CD14-positive monocyte (primary cell): ENCODE measurements around the gene APOBEC3A. TPM values are rescaled to one million over a fixed set of nuclear protein-coding genes. Genes with fewer than 3 reads are reported as not detected.
A peak's percentile ranks its signal among the peaks of the same experiment; 100 is the strongest.

Experiments
- DNase-seq, 3 donors: peaks; one replicate each; pipeline ENCODE4 v3.0.0-alpha.2; 2011 to 2022
- H2AFZ ChIP-seq: 2 replicates; pipeline ENCODE4 v1.6.0; 2012; ENCODE audit warnings: mild to moderate bottlenecking, low read depth, low read length, inconsistent platforms; ENCODE audit not compliant: insufficient read depth, poor library complexity, severe bottlenecking
- H3K27ac ChIP-seq, 2 donors: 1 replicate in 1 of 2; 2 replicates in 1 of 2; pipeline ENCODE4 v1.5.1; 2012 to 2013; ENCODE audit warnings: low read length in 2 of 2, control low read depth in 1 of 2, inconsistent platforms in 1 of 2, low read depth in 1 of 2, mild to moderate bottlenecking in 1 of 2
- H3K27me3 ChIP-seq, 2 donors: one replicate each; pipeline versions ENCODE4 v1.6.0 to v1.6.1; 2011 to 2013; ENCODE audit warnings: low read length in 2 of 2; ENCODE audit not compliant: control insufficient read depth in 2 of 2, insufficient read depth in 2 of 2
- H3K36me3 ChIP-seq, 2 donors: replicated peaks in 1 of 2; 1 replicate in 1 of 2; 2 replicates in 1 of 2; pipeline versions ENCODE4 v1.5.1 to v1.6.1; 2012 to 2013; ENCODE audit warnings: low read length in 2 of 2, control low read depth in 1 of 2, inconsistent platforms in 1 of 2, mild to moderate bottlenecking in 1 of 2; ENCODE audit not compliant: insufficient read depth in 2 of 2, control insufficient read depth in 1 of 2
- H3K4me1 ChIP-seq, 2 donors: 1 replicate in 1 of 2; 2 replicates in 1 of 2; pipeline versions ENCODE4 v1.5.1 to v1.6.1; 2012 to 2013; ENCODE audit warnings: low read length in 2 of 2, control low read depth in 1 of 2, inconsistent platforms in 1 of 2, mild to moderate bottlenecking in 1 of 2, moderate library complexity in 1 of 2; ENCODE audit not compliant: insufficient read depth in 2 of 2, control insufficient read depth in 1 of 2
- H3K4me2 ChIP-seq: replicated peaks from 2 replicates; pipeline ENCODE3; 2012; ENCODE audit warnings: low read length, moderate library complexity, mild to moderate bottlenecking; ENCODE audit not compliant: poor library complexity, severe bottlenecking; ENCODE audit errors: extremely low read depth
- H3K4me3 ChIP-seq, 3 experiments: fragments of 200-600 bp in 1 of 3; sonication (generic) in 1 of 3; replicated peaks in 1 of 3; 1 replicate in 2 of 3; 2 replicates in 1 of 3; pipeline ENCODE4 v1.5.1; 2011 to 2013; ENCODE audit warnings: low read length in 3 of 3, mild to moderate bottlenecking in 3 of 3, control low read depth in 2 of 3, low read depth in 2 of 3, inconsistent platforms in 1 of 3, moderate library complexity in 1 of 3
- H3K79me2 ChIP-seq: 2 replicates; pipeline ENCODE4 v1.6.0; 2012; ENCODE audit warnings: mild to moderate bottlenecking, control low read depth, inconsistent platforms, low read length, moderate library complexity; ENCODE audit not compliant: insufficient read depth
- H3K9ac ChIP-seq: 2 replicates; pipeline ENCODE4 v1.6.0; 2017; ENCODE audit warnings: low read length, mild to moderate bottlenecking; ENCODE audit not compliant: insufficient read depth, poor library complexity, severe bottlenecking
- H3K9me3 ChIP-seq, 2 donors: replicated peaks in 1 of 2; 1 replicate in 1 of 2; 2 replicates in 1 of 2; pipeline versions ENCODE4 v1.5.1 to v1.6.1; 2012 to 2013; ENCODE audit warnings: low read length in 2 of 2, control low read depth in 1 of 2; ENCODE audit not compliant: control insufficient read depth in 1 of 2, insufficient read depth in 1 of 2
- H4K20me1 ChIP-seq: 2 replicates; pipeline ENCODE4 v1.6.0; 2012; ENCODE audit warnings: mild to moderate bottlenecking, low read length, control low read depth, moderate library complexity; ENCODE audit not compliant: insufficient read depth
- H3K27ac Mint-ChIP-seq, 7 donors: one replicate each; pipeline ENCODE4 v1.8.0; 2020; ENCODE audit warnings: mild to moderate bottlenecking in 7 of 7, mixed read lengths in 7 of 7, moderate library complexity in 6 of 7, inconsistent platforms in 2 of 7
- H3K27me3 Mint-ChIP-seq, 3 donors: one replicate each; pipeline ENCODE4 v1.8.0; 2021 to 2022; ENCODE audit warnings: low read depth in 3 of 3, mild to moderate bottlenecking in 3 of 3, mixed read lengths in 3 of 3, moderate library complexity in 3 of 3, inconsistent platforms in 1 of 3
- H3K36me3 Mint-ChIP-seq, 2 donors: one replicate each; pipeline ENCODE4 v1.8.0; 2020; ENCODE audit warnings: mixed read lengths in 2 of 2, inconsistent platforms in 1 of 2, mild to moderate bottlenecking in 1 of 2
- H3K4me1 Mint-ChIP-seq: one replicate; pipeline ENCODE4 v1.8.0; 2020; ENCODE audit warnings: mild to moderate bottlenecking, mixed read lengths
- H3K4me3 Mint-ChIP-seq, 2 donors: one replicate each; pipeline ENCODE4 v1.8.0; 2020; ENCODE audit warnings: mild to moderate bottlenecking in 2 of 2, mixed read lengths in 2 of 2, moderate library complexity in 1 of 2
- H3K9me3 Mint-ChIP-seq, 7 donors: one replicate each; pipeline ENCODE4 v1.8.0; 2020 to 2022; ENCODE audit warnings: mixed read lengths in 7 of 7, mild to moderate bottlenecking in 6 of 7, moderate library complexity in 6 of 7, inconsistent platforms in 2 of 7
- WGBS: methylation state at CpG from one replicate; pipeline ENCODE4 v1.1.5; 2013; ENCODE audit warnings: missing lambda C conversion rate; ENCODE audit not compliant: insufficient coverage; 5-methylcytosine and 5-hydroxymethylcytosine counted together
- intact Hi-C, 2 donors: fragments of 100-400 bp; cut with micrococcal nuclease; formaldehyde crosslinking; loops; one replicate each; pipeline versions ENCODE4 v1.15.0 to v1.15.1; 2023
- polyA plus RNA-seq, 3 donors: library from polyadenylated mRNA; depleted of rRNA in 1 of 3; unstranded in 2 of 3; stranded (reverse) in 1 of 3; fragments of 300-500 nt in 2 of 3; fragments of >200 nt in 1 of 3; fragmentation: Illumina TruSeq in 2 of 3; gene quantifications; 1 replicate in 2 of 3; 2 replicates in 1 of 3; pipeline ENCODE4 v1.2.3, GENCODE V29; 2012 to 2021
- TF ChIP-seq, protein P1 (sequence below): fragments of 200-600 bp; IDR thresholded peaks from one replicate; pipeline ENCODE4 v1.8.0; 2022; ENCODE audit warnings: antibody characterized with exemption, mild to moderate bottlenecking

Gene APOBEC3A
- polyA plus RNA-seq, 3 donors: 233 to 845 (median 247) TPM

DNA sequence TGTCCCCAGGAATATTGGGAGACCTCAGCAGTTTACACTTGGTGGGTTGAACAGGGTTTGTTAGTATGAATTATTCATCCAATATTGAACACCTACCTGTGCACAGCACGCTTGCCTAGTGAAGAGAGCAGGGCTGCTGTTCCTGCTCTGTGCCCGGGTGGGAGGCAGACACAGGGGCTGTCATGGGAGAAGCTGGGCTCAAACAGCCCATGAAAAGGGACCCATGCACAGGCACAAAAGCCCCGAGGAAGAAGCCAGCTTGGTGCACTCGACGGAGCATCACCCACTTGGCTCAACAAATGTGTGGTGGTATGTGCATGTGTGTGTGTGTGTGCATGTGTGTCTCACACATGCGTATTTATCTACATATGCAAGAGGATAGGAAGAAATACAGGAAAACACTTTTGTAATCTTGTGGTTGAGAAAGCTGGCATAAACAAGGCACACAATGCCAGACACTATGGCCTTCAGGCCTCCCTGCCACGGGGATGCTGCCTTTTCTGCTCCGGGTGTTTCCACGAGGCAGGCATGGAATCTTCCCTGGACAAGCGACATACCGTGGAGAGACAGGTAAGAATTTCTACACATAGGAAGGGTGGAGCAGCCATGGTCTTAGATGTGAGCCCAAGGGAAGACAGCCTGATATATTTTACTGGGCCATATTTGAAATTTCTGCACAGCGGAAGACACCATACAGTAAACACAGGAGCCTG, 5.0 kb upstream of the APOBEC3A start:
- Mint-ChIP-seq H3K36me3 (peaks cover 20 to 29% of the 10 kb centered on the region in 2 donors), H3K27ac (peak overlapping the region; percentile 99 to 100 (median 100)), H3K9me3 (peaks cover 0 to 2% (median 0%) of the 10 kb centered on the region in 7 donors), H3K27me3 (peaks cover 0 to 13% (median 3%) of the 10 kb centered on the region in 3 donors), H3K4me1 (peaks cover 87% of the 10 kb centered on the region), H3K4me3 (peak overlapping the region; percentile 82 to 95)
- intact Hi-C loops: loop anchor here in 1 of 2 donors (2.0 to 5.0 kb wide), 2 partner anchors 14 to 80 kb away; partner anchors contain the start of gene CBX6
- H3K4me2 ChIP-seq: peak overlapping the region; percentile 77
- no peaks in the 10 kb centered on the region for H3K9me3 ChIP-seq
- H3K9ac ChIP-seq: peak overlapping the region; percentile 90
- no peaks in the 10 kb centered on the region for H4K20me1 ChIP-seq
- TF ChIP-seq, protein P1, sequence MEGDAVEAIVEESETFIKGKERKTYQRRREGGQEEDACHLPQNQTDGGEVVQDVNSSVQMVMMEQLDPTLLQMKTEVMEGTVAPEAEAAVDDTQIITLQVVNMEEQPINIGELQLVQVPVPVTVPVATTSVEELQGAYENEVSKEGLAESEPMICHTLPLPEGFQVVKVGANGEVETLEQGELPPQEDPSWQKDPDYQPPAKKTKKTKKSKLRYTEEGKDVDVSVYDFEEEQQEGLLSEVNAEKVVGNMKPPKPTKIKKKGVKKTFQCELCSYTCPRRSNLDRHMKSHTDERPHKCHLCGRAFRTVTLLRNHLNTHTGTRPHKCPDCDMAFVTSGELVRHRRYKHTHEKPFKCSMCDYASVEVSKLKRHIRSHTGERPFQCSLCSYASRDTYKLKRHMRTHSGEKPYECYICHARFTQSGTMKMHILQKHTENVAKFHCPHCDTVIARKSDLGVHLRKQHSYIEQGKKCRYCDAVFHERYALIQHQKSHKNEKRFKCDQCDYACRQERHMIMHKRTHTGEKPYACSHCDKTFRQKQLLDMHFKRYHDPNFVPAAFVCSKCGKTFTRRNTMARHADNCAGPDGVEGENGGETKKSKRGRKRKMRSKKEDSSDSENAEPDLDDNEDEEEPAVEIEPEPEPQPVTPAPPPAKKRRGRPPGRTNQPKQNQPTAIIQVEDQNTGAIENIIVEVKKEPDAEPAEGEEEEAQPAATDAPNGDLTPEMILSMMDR: no peak
- H3K4me3 ChIP-seq: peak overlapping the region; percentile 3 to 71 (median 30)
- no peaks in the 10 kb centered on the region for H3K27me3 ChIP-seq
- DNase-seq: peak; percentile 65 to 78 (median 68)
- peaks cover 38% of the 10 kb centered on the region for H3K79me2 ChIP-seq
- no peaks in the 10 kb centered on the region for H3K36me3 ChIP-seq
- H2AFZ ChIP-seq: no peak overlapping the region
- H3K4me1 ChIP-seq: peaks cover 82 to 94% of the 10 kb centered on the region in 2 donors
- WGBS: 26% methylated on average over 5 of the region's 12 CpGs
- peak overlapping the region; percentile 95 to 100 for H3K27ac ChIP-seq

DNA sequence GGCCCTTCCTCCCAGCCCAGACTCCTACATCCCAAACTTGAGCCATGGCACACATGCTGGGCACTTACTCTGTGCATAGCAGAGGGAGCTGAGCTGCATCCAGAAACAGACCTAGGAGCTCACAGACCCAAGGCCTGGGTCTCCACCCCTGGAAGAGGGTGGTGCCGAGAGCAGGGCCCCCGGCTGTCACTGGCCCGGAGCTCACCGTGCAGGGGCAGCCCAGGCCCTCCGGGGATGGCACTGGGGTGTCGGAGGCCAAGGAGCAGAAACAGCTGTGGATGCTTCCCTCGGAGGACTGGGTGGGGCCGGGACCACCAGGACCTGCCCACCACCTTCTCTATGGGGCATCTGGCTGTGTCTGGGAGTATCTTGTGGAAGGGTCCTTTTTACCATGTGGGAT, 4.3 kb upstream of the APOBEC3A start:
- Histone ChIP-seq H3K4me2 (peak overlapping the region; percentile 77), H3K27me3 (no peaks in the 10 kb centered on the region), H3K79me2 (peaks cover 38% of the 10 kb centered on the region), H4K20me1 (no peaks in the 10 kb centered on the region), H3K9ac (peak overlapping the region; percentile 90), H2AFZ (no peak overlapping the region), H3K9me3 (no peaks in the 10 kb centered on the region), H3K27ac (peak overlapping the region; percentile 95 to 100), H3K36me3 (no peaks in the 10 kb centered on the region), H3K4me1 (peaks cover 82 to 94% of the 10 kb centered on the region in 2 donors), H3K4me3 (peak overlapping the region; percentile 3 to 71 (median 30))
- Mint-ChIP-seq H3K36me3 (peaks cover 22 to 28% of the 10 kb centered on the region in 2 donors), H3K4me3 (peak overlapping the region; percentile 82 to 95), H3K27ac (peak overlapping the region; percentile 99 to 100 (median 100)), H3K27me3 (peaks cover 0 to 11% (median 3%) of the 10 kb centered on the region in 3 donors), H3K4me1 (peaks cover 87% of the 10 kb centered on the region), H3K9me3 (no peaks in the 10 kb centered on the region)
- whole genome bisulfite sequencing: 94% methylated on average over 8 of the region's 8 CpGs
- TF ChIP-seq, protein P1: no peak
- DNase-seq: no peak
- intact Hi-C loops: loop anchor here in 1 of 2 donors (2.0 to 5.0 kb wide), 2 partner anchors 14 to 81 kb away; partner anchors contain the start of gene CBX6
